GM23338 (cell line): ENCODE results near the gene HSPA12A. TPM values are rescaled to one million over a fixed set of nuclear protein-coding genes. Genes with fewer than 3 reads are reported as not detected.
A peak's percentile ranks its signal among the peaks of the same experiment; 100 is the strongest.

Experiments
- ATAC-seq: fragments of 200-7000 bp; cut with Tn5 transposase; 3 replicates; pipeline ENCODE4 v1.9.1; 2020
- DNase-seq: peaks from one replicate; pipeline ENCODE4 v3.0.0-alpha.2; 2015; ENCODE audit warnings: low spot score
- H2AFZ ChIP-seq: fragments of 200-600 bp; sonication (generic); 2 replicates; pipeline ENCODE4 v1.8.0; 2016; ENCODE audit warnings: antibody characterized with exemption, mild to moderate bottlenecking, moderate library complexity
- H3F3A ChIP-seq: fragments of 200-600 bp; sonication (generic); replicated peaks from 2 replicates; pipeline ENCODE4 v1.8.0; 2017; ENCODE audit warnings: antibody characterized with exemption, mixed run types, low read depth
- H3K27ac ChIP-seq: fragments of 200-600 bp; sonication (generic); 2 replicates; pipeline ENCODE4 v1.6.1; 2016; ENCODE audit warnings: low read depth
- H3K27me3 ChIP-seq: fragments of 200-600 bp; sonication (generic); 2 replicates; pipeline ENCODE4 v1.8.0; 2016; ENCODE audit warnings: mild to moderate bottlenecking, mixed run types, moderate library complexity; ENCODE audit not compliant: insufficient read depth
- H3K36me3 ChIP-seq: fragments of 200-600 bp; sonication (generic); 2 replicates; pipeline ENCODE4 v1.8.0; 2016; ENCODE audit warnings: mild to moderate bottlenecking; ENCODE audit not compliant: insufficient read depth
- H3K4me1 ChIP-seq: fragments of 200-600 bp; sonication (generic); 2 replicates; pipeline ENCODE4 v1.8.0; 2016; ENCODE audit warnings: mild to moderate bottlenecking, moderate library complexity; ENCODE audit not compliant: insufficient read depth
- H3K4me2 ChIP-seq: fragments of 200-600 bp; sonication (generic); 2 replicates; pipeline ENCODE4 v1.7.1; 2017; ENCODE audit warnings: mixed run types
- H3K4me3 ChIP-seq: fragments of 200-600 bp; sonication (generic); 2 replicates; pipeline ENCODE4 v1.6.1; 2016; ENCODE audit warnings: mixed run types
- H3K79me2 ChIP-seq: fragments of 200-600 bp; sonication (generic); replicated peaks from 2 replicates; pipeline ENCODE4 v1.8.0; 2017; ENCODE audit warnings: mild to moderate bottlenecking; ENCODE audit not compliant: insufficient read depth
- H3K9me2 ChIP-seq: fragments of 200-600 bp; sonication (generic); 2 replicates; pipeline ENCODE4 v1.8.0; 2017; ENCODE audit not compliant: insufficient read depth
- H4K20me1 ChIP-seq: fragments of 200-600 bp; sonication (generic); replicated peaks from 2 replicates; pipeline ENCODE4 v1.8.0; 2017; ENCODE audit warnings: mild to moderate bottlenecking; ENCODE audit not compliant: insufficient read depth
- H3K27ac Mint-ChIP-seq: 2 replicates; pipeline ENCODE4 v1.8.0; 2020; ENCODE audit warnings: inconsistent platforms, mild to moderate bottlenecking, moderate library complexity, mixed read lengths
- H3K27me3 Mint-ChIP-seq: 3 replicates; pipeline ENCODE4 v1.8.0; 2022; ENCODE audit warnings: low read depth, mild to moderate bottlenecking, moderate library complexity, mixed read lengths, inconsistent platforms; ENCODE audit not compliant: insufficient read depth, poor library complexity
- H3K36me3 Mint-ChIP-seq: 3 replicates; pipeline ENCODE4 v1.8.0; 2021; ENCODE audit warnings: low read depth, mild to moderate bottlenecking, inconsistent platforms, moderate library complexity, mixed read lengths
- H3K4me1 Mint-ChIP-seq: 3 replicates; pipeline ENCODE4 v1.8.0; 2020; ENCODE audit warnings: mild to moderate bottlenecking, inconsistent platforms, mixed read lengths
- H3K4me3 Mint-ChIP-seq: 3 replicates; pipeline ENCODE4 v1.8.0; 2021; ENCODE audit warnings: moderate library complexity, mild to moderate bottlenecking, inconsistent platforms, mixed read lengths
- H3K9me3 Mint-ChIP-seq: 3 replicates; pipeline ENCODE4 v1.8.0; 2020; ENCODE audit warnings: moderate library complexity, mild to moderate bottlenecking, inconsistent platforms, mixed read lengths
- CTCF ChIP-seq, 2 experiments: fragments of 200-600 bp in 1 of 2; sonication (generic) in 1 of 2; conservative IDR thresholded peaks; 2 replicates each; pipeline versions ENCODE4 v1.5.1 to v1.6.1; 2016 to 2017; ENCODE audit warnings: antibody characterized with exemption in 2 of 2, low read depth in 2 of 2, mild to moderate bottlenecking in 2 of 2, moderate library complexity in 1 of 2
- ETS1 ChIP-seq: IDR thresholded peaks from 2 replicates; pipeline ENCODE4 v1.6.1; 2016; ENCODE audit warnings: antibody characterized with exemption
- EZH2 ChIP-seq: fragments of 200-600 bp; sonication (generic); IDR thresholded peaks from one replicate; pipeline ENCODE4 v1.8.0; 2017; ENCODE audit warnings: antibody characterized with exemption, mild to moderate bottlenecking, low read depth; ENCODE audit not compliant: unreplicated experiment
- EZH2phosphoT487 ChIP-seq: fragments of 200-600 bp; sonication (generic); IDR thresholded peaks from one replicate; pipeline ENCODE4 v1.8.1; 2018; ENCODE audit warnings: antibody characterized with exemption; ENCODE audit not compliant: unreplicated experiment
- JUNB ChIP-seq: IDR thresholded peaks from one replicate; pipeline ENCODE4 v1.6.1; 2016; ENCODE audit warnings: antibody characterized with exemption; ENCODE audit not compliant: unreplicated experiment
- POLR2AphosphoS5 ChIP-seq: IDR thresholded peaks from 2 replicates; pipeline ENCODE4 v1.6.1; 2016; ENCODE audit warnings: antibody characterized with exemption, low read depth
- STAT1 ChIP-seq: IDR thresholded peaks from one replicate; pipeline ENCODE4 v1.6.1; 2016; ENCODE audit warnings: antibody characterized with exemption; ENCODE audit not compliant: unreplicated experiment
- ZNF114 ChIP-seq: fragments of 250-450 bp; sonication (Bioruptor Pico); IDR thresholded peaks from 2 replicates; pipeline ENCODE4 v1.5.0; 2020; ENCODE audit warnings: mild to moderate bottlenecking, moderate library complexity
- ZNF462 ChIP-seq: fragments of 250-450 bp; sonication (Bioruptor Pico); IDR thresholded peaks from 2 replicates; pipeline ENCODE4 v1.5.0; 2020; ENCODE audit warnings: mild to moderate bottlenecking, moderate library complexity
- polyA plus RNA-seq: library from polyadenylated mRNA; unstranded; fragments of >200 nt; fragmentation: Nextera tagmentation; extraction: Ambion mirVana; gene quantifications from 2 replicates; pipeline ENCODE4 v1.2.1, GENCODE V29; 2016
- total RNA-seq: library from RNA; depleted of rRNA; stranded (reverse); fragments of >200 nt; shearing (Covaris generic); gene quantifications from 2 replicates; pipeline ENCODE4 v1.2.3, GENCODE V29; 2014
- TF ChIP-seq, protein P1 (sequence below): IDR thresholded peaks from one replicate; pipeline ENCODE4 v1.6.1; 2018; ENCODE audit warnings: antibody characterized with exemption; ENCODE audit not compliant: unreplicated experiment

The HSPA12A gene
- total and polyA plus RNA-seq, 2 experiments from 2014 or later, result 4.4 to 6.3 TPM

DNA sequence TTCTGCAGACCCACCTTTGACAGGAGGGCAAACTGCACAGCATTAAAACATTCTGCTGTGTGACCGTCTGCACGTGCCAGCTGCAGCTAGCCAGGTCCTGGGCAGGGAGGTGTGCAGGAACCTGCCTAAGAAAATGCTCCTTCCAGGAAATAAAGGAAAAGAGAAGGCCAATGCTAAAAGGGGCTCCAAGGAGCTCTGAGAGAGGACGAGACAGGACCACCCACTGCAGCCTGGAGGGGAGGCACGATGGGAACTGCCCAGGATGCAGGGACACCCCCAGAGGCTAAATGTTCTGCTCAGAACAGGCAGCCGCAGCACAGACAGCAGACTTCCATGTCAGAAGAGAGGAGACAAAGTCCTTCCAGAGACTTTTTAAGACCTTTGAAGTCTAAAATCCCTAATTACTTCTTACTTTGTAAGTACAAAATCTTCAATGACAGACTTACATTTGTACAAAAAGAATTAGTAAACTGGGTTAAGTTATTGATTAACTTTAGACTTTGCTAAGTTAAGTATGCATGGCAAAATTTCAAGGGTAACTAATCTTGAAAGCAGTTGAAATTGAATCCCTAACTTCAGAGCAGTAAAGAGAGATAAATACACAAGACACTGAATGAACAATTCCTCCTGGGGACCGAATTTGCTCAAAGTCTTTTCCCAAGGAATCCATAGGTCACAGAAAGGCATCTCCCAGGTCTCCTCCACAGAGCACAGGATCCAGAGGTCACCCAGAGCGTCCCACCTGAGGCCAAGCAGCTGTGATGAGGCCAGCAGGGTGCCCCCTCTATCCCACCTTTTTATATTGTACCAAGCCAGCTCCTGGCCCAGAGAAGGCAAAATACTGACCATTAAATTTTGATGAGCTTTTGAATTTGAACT is 21.5 kb downstream of the HSPA12A start (continued):
- TF ChIP-seq ZNF462, result no peak
- no peak for TF ChIP-seq JUNB
- no peak for TF ChIP-seq EZH2

- ATAC-seq, result peak; percentile 41; the same call in 2 of the 3 replicates
- no peak for TF ChIP-seq EZH2phosphoT487
- no peak for TF ChIP-seq ETS1
- TF ChIP-seq, protein P1, sequence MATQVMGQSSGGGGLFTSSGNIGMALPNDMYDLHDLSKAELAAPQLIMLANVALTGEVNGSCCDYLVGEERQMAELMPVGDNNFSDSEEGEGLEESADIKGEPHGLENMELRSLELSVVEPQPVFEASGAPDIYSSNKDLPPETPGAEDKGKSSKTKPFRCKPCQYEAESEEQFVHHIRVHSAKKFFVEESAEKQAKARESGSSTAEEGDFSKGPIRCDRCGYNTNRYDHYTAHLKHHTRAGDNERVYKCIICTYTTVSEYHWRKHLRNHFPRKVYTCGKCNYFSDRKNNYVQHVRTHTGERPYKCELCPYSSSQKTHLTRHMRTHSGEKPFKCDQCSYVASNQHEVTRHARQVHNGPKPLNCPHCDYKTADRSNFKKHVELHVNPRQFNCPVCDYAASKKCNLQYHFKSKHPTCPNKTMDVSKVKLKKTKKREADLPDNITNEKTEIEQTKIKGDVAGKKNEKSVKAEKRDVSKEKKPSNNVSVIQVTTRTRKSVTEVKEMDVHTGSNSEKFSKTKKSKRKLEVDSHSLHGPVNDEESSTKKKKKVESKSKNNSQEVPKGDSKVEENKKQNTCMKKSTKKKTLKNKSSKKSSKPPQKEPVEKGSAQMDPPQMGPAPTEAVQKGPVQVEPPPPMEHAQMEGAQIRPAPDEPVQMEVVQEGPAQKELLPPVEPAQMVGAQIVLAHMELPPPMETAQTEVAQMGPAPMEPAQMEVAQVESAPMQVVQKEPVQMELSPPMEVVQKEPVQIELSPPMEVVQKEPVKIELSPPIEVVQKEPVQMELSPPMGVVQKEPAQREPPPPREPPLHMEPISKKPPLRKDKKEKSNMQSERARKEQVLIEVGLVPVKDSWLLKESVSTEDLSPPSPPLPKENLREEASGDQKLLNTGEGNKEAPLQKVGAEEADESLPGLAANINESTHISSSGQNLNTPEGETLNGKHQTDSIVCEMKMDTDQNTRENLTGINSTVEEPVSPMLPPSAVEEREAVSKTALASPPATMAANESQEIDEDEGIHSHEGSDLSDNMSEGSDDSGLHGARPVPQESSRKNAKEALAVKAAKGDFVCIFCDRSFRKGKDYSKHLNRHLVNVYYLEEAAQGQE, result no peak
- TF ChIP-seq EZH2, result no peak
- no peak for TF ChIP-seq CTCF (conservative IDR thresholded peaks at IDR 0.05; ENCODE audit: low read depth in 2 of 2)
- no peak for TF ChIP-seq ZNF114 (CRISPR knock-in tag)
- no peak for TF ChIP-seq STAT1
- no peak for TF ChIP-seq POLR2AphosphoS5
Measured at GRCh38 chr10:116720241-116720643, 22.1 kb downstream of the HSPA12A start.

More at GRCh38 chr10:116720241-116720643, 22.1 kb downstream of the HSPA12A start:
- H3K9me2 ChIP-seq, result no peaks in the 10 kb centered on the region
- no peak overlapping the region for H3K27ac Mint-ChIP-seq
- DNase-seq, result no peak
- H3K4me2 ChIP-seq, result no peak overlapping the region
- no peaks in the 10 kb centered on the region for H3K9me3 Mint-ChIP-seq
- no peak overlapping the region for H3K4me3 Mint-ChIP-seq
- H3K4me1 ChIP-seq, result no peaks in the 10 kb centered on the region
- no peak overlapping the region for H3K27ac ChIP-seq
- no peak overlapping the region for H3K4me3 ChIP-seq
- peaks cover 14% of the 10 kb centered on the region for H3K4me1 Mint-ChIP-seq
- no peaks in the 10 kb centered on the region for H3K79me2 ChIP-seq
- H3K36me3 Mint-ChIP-seq, result no peaks in the 10 kb centered on the region
- peaks cover 2% of the 10 kb centered on the region for H3K27me3 Mint-ChIP-seq
- H2AFZ ChIP-seq, result no peak overlapping the region
- no peaks in the 10 kb centered on the region for H3K36me3 ChIP-seq
- H3K27me3 ChIP-seq, result no peaks in the 10 kb centered on the region
- H3F3A ChIP-seq, result no peaks in the 10 kb centered on the region
- no peaks in the 10 kb centered on the region for H4K20me1 ChIP-seq
